Ramos (cell line): ENCODE measurements around the gene CDK9.

Experiments used
- in situ Hi-C: fragments of 300-500 bp; cut with MboI; formaldehyde crosslinking; loops from one replicate; pipeline ENCODE4 v1.14.3; 2022; ENCODE audit warnings: low sequenced_read_pairs; ENCODE audit not compliant: unreplicated experiment

CDK9 gene

GRCh38 chr9:127761061-127761460 is 24.8 kb upstream of the CDK9 start:
- in situ Hi-C loops = no loop called here

DNA sequence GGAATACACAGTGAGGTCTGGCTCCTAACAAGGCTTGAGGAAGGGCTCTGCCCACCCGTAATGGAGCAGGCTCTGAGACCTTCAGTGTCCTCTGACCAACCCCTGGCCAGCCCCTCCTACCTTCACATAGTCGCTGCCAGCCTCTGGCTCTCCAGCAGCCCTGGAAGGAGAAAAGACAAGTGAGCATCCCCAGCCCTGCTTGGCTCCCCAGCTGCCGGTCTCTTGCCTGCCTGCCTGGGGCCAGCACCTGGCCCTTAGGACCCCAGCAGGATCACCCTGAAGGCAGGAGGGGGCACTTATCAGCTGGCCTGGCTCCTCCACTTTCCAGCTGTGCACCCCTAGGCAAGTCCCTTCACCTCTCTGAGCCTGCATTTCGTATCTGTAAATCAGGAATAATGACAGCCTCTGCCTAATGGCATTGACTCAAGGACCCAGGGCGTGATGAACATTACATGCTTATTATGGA is 24.3 kb upstream of the CDK9 start:
- in situ Hi-C loops = no loop called here

DNA sequence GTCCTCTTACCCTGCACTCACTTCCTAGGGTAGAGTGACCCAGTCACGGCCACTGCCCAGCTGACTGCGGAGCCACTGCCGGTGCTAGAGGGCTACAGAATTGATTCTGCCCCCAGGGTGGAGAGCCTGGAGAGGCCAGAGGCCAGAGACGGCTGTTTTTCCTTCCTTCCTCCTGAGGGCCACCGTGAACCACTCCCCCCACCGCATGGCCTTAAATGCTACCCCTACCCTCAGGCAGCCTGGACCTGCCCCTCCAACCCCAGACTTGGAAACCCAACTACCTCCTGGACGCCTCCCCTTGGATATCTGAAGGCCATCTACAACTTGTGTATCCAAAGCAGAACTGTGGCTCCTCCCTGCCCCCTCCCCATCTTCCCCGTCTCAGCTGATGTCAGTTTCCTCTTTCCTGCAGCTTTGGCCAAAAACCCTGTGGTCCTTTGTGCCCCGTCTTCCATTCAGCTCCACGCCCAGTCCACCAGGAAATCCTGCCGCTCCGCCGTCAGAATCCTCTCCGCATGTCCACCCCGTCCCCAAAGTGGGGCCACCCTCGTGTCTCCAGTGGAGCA is 23.6 kb upstream of the CDK9 start:
- in situ Hi-C loops = no loop called here

GRCh38 chr9:127763918-127764384 is 21.9 kb upstream of the CDK9 start:
- in situ Hi-C loops = no loop called here

DNA sequence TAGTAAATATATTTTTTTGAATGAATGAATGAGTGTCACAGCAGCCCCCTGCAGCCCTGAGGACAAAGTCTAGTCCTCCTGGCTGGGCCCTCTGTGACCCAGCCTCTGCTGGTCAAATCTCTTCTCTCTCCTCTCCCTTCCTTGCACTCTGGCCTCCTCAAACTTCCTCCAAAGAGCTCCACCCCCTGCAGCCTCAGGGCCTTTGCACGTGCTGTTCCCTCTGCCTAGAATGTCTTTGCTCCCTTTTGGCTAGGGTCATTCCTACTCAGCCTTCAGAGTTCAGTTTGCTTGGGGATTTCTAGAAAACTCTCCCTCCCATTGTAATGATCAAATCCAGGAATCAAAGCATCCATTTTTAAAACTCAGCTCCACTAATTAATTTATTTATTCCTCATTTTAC is 20.4 kb upstream of the CDK9 start:
- in situ Hi-C loops = no loop called here

- in situ Hi-C loops = no loop called here
Observed at GRCh38 chr9:127767410-127767809, 18.4 kb upstream of the CDK9 start.

GRCh38 chr9:127767909-127768331 is 17.9 kb upstream of the CDK9 start:
- in situ Hi-C loops = no loop called here

- in situ Hi-C loops = no loop called here
Observed at GRCh38 chr9:127768698-127769097, 17.1 kb upstream of the CDK9 start.

DNA sequence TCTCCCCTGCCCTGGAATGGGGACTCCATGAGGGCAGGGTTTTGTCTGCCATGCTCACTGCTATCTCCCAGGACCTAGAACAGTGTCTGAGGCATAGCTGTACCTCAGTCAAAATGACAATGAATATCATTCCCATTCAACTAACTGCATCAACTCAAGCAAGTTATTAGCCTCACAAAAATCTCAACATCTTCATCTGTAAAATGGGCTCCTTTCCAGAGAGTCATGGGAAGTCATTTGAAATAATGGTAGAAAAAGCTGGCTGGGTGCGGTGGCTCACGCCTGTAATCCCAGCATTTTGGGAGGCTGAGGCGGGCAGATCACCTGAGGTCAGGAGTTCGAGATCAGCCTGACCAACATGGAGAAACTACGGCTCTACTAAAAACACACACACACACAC is 16.7 kb upstream of the CDK9 start:
- in situ Hi-C loops = no loop called here

DNA sequence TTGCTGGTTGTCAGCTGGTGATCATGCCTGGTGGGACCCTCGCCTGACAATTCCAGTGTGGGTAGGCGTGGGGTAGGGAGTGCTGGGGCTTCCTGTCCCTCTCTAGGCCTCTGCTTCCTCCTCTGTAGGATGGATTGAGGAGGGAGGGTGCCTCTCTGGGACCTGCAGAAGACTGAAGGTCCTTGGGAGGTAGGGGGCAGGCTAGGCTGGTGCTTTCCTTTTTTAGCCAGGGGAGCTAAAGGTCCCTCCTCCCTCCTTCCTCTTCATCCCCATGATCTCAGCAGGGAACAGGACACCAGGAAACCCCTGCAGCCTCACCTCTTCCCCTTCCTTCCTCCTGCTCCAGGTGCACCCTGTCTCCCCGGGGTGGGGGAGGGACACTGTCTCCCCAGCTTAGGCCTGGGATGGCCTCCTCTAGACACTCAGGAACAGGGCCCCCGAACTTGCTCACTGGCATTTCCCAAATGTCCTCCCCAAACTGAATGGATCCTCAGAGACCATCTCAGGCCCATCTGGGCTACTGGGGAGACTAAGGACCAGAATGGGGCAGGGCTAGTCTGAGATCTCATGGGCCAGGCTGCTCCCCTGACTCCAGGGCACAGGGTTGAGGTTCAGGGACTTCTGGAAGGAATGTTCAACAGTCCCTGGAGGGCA is 15.8 kb upstream of the CDK9 start:
- in situ Hi-C loops = no loop called here

DNA sequence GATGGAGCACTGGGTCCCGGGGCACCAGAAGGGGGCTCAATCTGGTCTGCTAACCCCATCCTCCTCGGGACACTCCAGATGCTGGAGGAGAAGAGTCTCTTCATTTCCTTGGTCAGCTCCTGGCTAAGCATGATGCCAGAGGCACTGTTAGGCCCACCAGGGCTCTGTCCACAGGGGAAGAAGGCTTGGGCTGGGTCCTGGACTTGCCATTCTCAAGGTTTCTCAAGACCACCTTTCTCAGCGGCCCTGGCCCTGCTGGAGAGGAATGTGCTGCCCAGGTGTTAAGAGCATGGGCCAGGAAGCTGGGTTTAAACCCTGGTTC is 15.3 kb upstream of the CDK9 start:
- in situ Hi-C loops = no loop called here

DNA sequence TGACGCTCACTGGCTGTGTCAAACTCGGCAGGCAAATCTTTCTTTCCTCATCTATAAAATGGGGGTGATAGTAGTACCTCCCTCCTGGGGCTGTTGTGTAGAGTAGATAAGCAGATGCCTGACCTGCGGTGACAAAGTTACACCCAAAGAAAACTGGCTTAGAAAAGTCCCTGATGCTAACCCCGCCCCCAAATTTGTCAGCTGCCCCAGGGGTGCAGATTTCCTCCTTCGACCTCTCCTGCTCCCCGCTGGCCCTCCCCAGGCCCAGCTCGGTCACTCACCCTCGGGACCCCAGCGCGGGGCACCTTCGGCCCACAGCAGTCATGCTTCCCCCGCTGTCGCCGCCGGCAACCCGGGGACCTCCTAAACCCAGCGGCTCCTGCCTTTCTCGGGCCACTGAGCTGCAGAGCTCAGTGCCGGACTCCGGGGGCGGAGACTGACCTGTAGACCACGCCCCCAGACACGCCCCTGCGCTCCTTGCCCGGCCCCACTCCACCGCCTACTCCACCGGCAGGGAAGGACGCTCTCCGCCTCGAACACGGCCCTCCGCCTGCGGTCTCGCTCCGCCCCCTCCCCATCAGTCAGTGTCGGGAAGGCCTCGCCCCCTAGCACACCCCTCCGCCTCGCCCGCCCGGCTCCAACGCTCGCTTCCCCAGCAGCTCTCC is 14.8 kb upstream of the CDK9 start:
- in situ Hi-C loops = no loop called here

- in situ Hi-C loops = no loop called here
Observed at GRCh38 chr9:127771570-127772189, 14.2 kb upstream of the CDK9 start.

GRCh38 chr9:127772603-127773002 is 13.2 kb upstream of the CDK9 start:
- in situ Hi-C loops = no loop called here

DNA sequence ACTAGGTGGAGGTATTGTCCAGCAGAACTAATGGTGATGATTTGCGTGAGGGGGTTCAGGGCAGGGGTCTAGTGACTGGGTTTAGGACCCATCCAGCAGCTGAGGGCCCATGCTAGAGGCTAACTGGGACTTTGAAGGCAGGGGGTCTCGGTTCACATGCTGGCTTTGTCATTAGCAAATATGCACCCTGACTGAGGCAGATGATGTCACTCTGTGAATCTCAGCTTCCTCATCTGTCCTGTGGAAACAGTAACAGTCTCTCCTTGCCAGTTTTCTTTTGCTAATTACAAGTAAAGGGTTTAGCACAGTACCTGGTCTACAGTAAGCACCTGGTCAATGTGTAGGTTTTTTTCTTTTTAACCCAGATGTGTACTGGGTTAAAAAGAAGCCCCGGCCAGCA is 12.6 kb upstream of the CDK9 start:
- in situ Hi-C loops = no loop called here

DNA sequence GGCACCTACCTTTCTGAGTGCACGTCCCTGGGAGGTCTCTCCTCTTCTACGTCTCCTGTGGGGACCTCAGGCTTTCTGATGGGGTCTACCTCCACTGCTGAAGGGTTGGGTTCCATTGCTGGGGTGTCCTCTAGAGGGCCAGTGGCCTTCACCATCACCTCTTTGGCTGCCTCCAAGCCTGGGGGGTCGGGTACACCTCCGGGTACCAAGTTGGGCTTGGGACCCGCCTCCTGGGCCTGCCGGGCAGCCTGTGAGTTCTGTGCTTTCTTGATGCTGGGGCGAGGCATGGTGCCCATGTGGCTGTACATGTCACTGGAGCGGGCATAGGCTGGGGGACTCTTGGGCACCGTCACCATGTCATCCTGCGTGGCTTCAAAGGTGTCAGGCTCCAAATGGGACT is 11.9 kb upstream of the CDK9 start:
- in situ Hi-C loops = no loop called here

DNA sequence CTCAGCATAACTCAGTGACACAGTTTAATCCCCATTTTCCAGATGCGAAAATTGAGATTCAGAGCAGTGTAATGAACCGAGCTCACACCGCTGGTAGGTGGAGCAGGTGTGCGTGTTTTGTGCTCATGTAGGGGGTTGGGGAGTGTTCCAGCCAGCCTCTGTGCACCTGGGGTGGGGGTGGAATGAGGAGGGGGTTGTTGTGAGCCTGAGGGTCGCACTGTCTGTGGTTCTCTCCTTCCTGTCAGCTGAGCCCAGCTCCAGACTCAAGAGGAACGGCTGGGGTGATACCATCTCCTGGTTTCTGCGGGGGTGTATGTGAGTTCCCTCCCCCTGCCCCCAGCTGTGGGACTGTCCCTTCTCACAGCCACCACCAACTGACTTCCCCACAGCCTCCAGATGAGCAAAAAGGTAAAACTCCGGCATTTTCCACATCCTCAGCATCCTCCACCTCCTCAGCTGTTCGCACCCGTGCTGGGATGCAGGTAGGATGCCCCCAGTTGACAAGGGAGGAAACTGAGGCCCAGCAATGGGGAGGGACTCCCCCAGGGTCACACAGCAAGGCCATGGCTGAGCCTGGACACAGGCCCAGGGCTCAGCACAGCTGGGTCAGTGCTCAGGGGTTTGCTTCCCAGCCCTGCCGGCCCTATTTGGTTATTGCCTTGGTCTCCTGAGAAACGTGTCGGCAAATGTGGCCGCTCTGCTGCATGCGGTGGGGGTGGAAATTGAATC is 9.5 kb upstream of the CDK9 start:
- in situ Hi-C loops = no loop called here

DNA sequence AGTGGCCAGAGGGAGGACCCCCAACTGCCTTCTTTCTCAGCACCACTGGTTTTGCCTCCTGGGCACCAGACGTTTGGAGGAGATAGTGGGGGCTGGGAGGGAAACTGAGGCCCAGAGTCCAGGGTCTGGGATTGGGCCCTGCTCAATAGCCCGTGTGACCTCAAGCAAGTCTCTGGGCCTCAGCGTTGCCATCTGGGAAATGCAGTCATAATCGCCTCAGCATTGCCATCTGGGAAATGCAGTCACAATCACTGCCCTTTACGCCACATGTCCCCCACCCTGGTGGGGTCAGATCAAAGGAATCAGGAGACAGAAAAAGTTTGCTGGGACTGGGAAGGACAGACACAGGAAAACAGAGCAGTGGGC is 8.9 kb upstream of the CDK9 start:
- in situ Hi-C loops = no loop called here

GRCh38 chr9:127777368-127777980 is 8.4 kb upstream of the CDK9 start:
- in situ Hi-C loops = no loop called here
